ENCODE measurements around the gene MOGAT3.
A peak's percentile ranks its signal among the peaks of the same experiment; 100 is the strongest.

Gene MOGAT3

DNA sequence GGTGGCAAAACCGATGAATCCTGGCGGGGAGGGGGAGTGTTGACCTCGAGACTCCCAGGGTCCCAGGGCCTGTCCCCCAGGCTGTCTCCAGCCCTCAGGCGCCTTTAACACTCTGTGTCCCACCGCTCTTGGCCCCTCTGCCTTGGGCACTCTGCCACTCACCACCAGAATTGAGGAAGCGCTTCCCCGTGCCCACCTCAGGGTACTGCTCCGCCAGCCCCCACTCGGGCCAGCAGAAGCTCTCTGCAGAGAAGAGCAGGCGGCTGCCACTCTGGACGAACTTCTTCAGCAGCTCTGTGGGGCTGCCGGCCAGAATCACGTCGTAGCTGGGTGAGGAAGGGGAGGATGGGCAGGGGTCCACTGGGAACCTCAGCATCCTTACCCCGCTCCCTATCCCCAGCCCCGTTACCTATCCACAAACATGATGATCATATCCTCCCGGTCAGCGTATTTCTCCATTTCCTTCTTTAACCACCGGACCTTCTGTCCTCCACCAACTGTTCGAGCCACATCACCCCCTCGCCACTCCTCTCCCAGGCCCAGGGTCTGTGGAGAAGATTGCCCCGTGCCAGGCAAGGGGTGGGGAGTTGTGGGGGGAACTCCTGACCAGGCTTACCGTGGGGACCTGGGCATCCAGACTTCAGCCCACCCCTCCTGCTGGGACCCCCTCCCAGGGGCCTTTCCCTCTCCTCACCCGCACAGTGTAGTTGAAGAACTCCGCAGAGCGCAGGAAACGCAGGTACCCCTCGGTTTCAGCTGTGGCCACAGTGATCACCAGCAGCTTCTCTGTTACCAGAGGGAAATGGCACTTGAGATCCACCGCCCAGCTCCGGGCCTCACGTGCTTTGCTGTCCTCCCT, 15.4 kb upstream of the MOGAT3 start:
- Histone ChIP-seq H3K9me3 (ENCODE audit: control extremely low read depth in 1 of 5, control insufficient read depth in 4 of 5, insufficient read depth in 2 of 5, low read depth in 1 of 5, low read length in 4 of 5) (no peaks in the 10 kb centered on the region), H3K27me3 (replicated peaks in 2 of 5; ENCODE audit: control insufficient read depth in 4 of 5, insufficient read depth in 5 of 5, low read length in 4 of 5) (no peaks in the 10 kb centered on the region), H3K4me1 (ENCODE audit: control extremely low read depth in 1 of 4, control insufficient read depth in 4 of 4, insufficient read depth in 4 of 4, low read length in 3 of 4) (peaks cover 3 to 29% (median 25%) of the 10 kb centered on the region in 4 experiments), H3K4me3 (ENCODE audit: control insufficient read depth in 1 of 7, extremely low read depth in 1 of 7, insufficient read depth in 4 of 7, low read depth in 2 of 7, low read length in 6 of 7) (peak overlapping the region; percentile 13 to 98 (median 94)), H3K27ac (ENCODE audit: insufficient read depth in 1 of 2, low read depth in 1 of 2, low read length in 2 of 2, poor library complexity in 1 of 2, severe bottlenecking in 2 of 2) (peak overlapping the region in 1 of 2 experiments; percentile 94), H3K36me3 (ENCODE audit: control insufficient read depth in 4 of 4, insufficient read depth in 4 of 4, low read length in 3 of 4) (peaks cover 2 to 27% (median 15%) of the 10 kb centered on the region in 4 experiments)
- ChIA-PET CTCF (interaction anchor here (0.6 to 5.5 kb wide), 10 partner anchors 9 to 1051 kb away, joined by 3 to 57 read pairs (median 4); partner anchors contain the start of gene FIS1), POLR2A (interaction anchor here (0.6 to 2.0 kb wide), 2 partner anchors 90 to 121 kb away, joined by 3 to 7 read pairs; no protein-coding TSS in a partner anchor)
- WGBS (ENCODE audit: insufficient coverage), result 71% methylated on average over 20 of the region's 31 CpGs
- peak in 1 of 3 donors; percentile 19 for DNase-seq

GRCh38 chr7:101212014-101212413, 11.2 kb upstream of the MOGAT3 start:
- ChIA-PET POLR2A (no interaction called here), CTCF (interaction anchor here (0.6 to 1.6 kb wide), 2 partner anchors 10 to 66 kb away, joined by 3 to 6 read pairs; no protein-coding TSS in a partner anchor)
- Histone ChIP-seq H3K27me3 (replicated peaks in 2 of 5; ENCODE audit: control insufficient read depth in 4 of 5, insufficient read depth in 5 of 5, low read length in 4 of 5) (no peaks in the 10 kb centered on the region), H3K4me1 (ENCODE audit: control extremely low read depth in 1 of 4, control insufficient read depth in 4 of 4, insufficient read depth in 4 of 4, low read length in 3 of 4) (peaks cover 0 to 12% (median 10%) of the 10 kb centered on the region in 4 experiments), H3K36me3 (ENCODE audit: control insufficient read depth in 4 of 4, insufficient read depth in 4 of 4, low read length in 3 of 4) (peaks cover 2 to 55% (median 27%) of the 10 kb centered on the region in 4 experiments), H3K4me3 (ENCODE audit: control insufficient read depth in 1 of 7, extremely low read depth in 1 of 7, insufficient read depth in 4 of 7, low read depth in 2 of 7, low read length in 6 of 7) (no peak overlapping the region), H3K27ac (ENCODE audit: insufficient read depth in 1 of 2, low read depth in 1 of 2, low read length in 2 of 2, poor library complexity in 1 of 2, severe bottlenecking in 2 of 2) (no peak overlapping the region), H3K9me3 (ENCODE audit: control extremely low read depth in 1 of 5, control insufficient read depth in 4 of 5, insufficient read depth in 2 of 5, low read depth in 1 of 5, low read length in 4 of 5) (no peaks in the 10 kb centered on the region)
- no peak for DNase-seq
- 100% methylated on average over 4 of the region's 8 CpGs for WGBS (ENCODE audit: insufficient coverage)

DNA sequence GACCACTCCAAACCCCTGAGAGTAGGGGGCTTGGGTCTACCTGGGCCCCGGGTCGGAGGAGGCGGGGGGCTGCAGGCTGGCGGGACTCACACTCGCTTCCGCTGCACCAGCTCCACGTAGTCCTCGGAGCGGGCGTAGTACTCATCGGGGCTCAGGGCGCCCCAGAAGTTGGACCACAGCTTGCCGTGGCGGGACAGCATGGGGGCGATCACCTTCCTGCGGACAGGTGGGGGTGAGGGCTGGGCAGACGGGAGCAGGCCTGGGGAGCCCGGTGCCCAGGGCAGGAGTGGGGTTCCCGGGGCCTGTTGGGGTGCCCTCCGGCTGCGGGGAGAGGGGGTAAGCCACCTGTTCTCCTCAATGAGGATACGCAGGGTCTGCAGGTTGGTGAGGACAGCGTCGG, 10.7 kb upstream of the MOGAT3 start:
- Histone ChIP-seq H3K9me3 (ENCODE audit: control extremely low read depth in 1 of 5, control insufficient read depth in 4 of 5, insufficient read depth in 2 of 5, low read depth in 1 of 5, low read length in 4 of 5) (no peaks in the 10 kb centered on the region), H3K27ac (ENCODE audit: insufficient read depth in 1 of 2, low read depth in 1 of 2, low read length in 2 of 2, poor library complexity in 1 of 2, severe bottlenecking in 2 of 2) (no peak overlapping the region), H3K4me1 (ENCODE audit: control extremely low read depth in 1 of 4, control insufficient read depth in 4 of 4, insufficient read depth in 4 of 4, low read length in 3 of 4) (peaks cover 0 to 7% (median 5%) of the 10 kb centered on the region in 4 experiments), H3K4me3 (ENCODE audit: control insufficient read depth in 1 of 7, extremely low read depth in 1 of 7, insufficient read depth in 4 of 7, low read depth in 2 of 7, low read length in 6 of 7) (no peak overlapping the region), H3K36me3 (ENCODE audit: control insufficient read depth in 4 of 4, insufficient read depth in 4 of 4, low read length in 3 of 4) (peaks cover 2 to 57% (median 28%) of the 10 kb centered on the region in 4 experiments), H3K27me3 (replicated peaks in 2 of 5; ENCODE audit: control insufficient read depth in 4 of 5, insufficient read depth in 5 of 5, low read length in 4 of 5) (no peaks in the 10 kb centered on the region)
- POLR2A ChIA-PET, result no interaction called here
- no peak for DNase-seq
- 97% methylated on average over 23 of the region's 24 CpGs for WGBS (ENCODE audit: insufficient coverage)
- CTCF ChIA-PET, result interaction anchor here (0.6 to 1.6 kb wide), 2 partner anchors 9 to 67 kb away, joined by 3 to 6 read pairs; no protein-coding TSS in a partner anchor

DNA sequence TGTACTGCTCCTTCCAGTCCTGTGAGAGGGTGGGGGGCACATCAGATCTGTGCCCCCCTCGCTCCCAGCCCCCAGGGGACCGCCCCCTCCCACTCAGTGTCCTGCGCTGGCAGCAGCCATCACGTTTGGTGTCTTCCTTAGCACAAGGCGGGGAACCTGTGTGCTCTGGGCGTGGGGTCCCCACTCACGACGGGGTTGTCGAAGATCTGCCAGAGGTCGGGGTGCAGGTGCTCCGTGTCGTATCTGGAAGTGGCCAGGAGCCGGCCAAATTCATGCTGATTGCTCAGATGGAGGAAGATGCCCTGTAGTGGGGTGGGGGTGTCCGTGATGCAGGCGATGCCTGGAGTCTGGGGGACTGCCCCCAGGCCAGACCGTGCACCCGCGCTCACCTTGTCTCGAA, 9.3 kb upstream of the MOGAT3 start:
- H3K36me3 ChIP-seq (ENCODE audit: control insufficient read depth in 4 of 4, insufficient read depth in 4 of 4, low read length in 3 of 4), result peaks cover 2 to 61% (median 31%) of the 10 kb centered on the region in 4 experiments
- H3K27me3 ChIP-seq (replicated peaks in 2 of 5; ENCODE audit: control insufficient read depth in 4 of 5, insufficient read depth in 5 of 5, low read length in 4 of 5), result no peaks in the 10 kb centered on the region
- H3K4me1 ChIP-seq (ENCODE audit: control extremely low read depth in 1 of 4, control insufficient read depth in 4 of 4, insufficient read depth in 4 of 4, low read length in 3 of 4), result no peaks in the 10 kb centered on the region
- no peak for DNase-seq
- WGBS (ENCODE audit: insufficient coverage), result 98% methylated on average over 16 of the region's 19 CpGs
- POLR2A ChIA-PET, result no interaction called here
- CTCF ChIA-PET, result no interaction called here
- no peaks in the 10 kb centered on the region for H3K9me3 ChIP-seq (ENCODE audit: control extremely low read depth in 1 of 5, control insufficient read depth in 4 of 5, insufficient read depth in 2 of 5, low read depth in 1 of 5, low read length in 4 of 5)
- no peak overlapping the region for H3K4me3 ChIP-seq (ENCODE audit: control insufficient read depth in 1 of 7, extremely low read depth in 1 of 7, insufficient read depth in 4 of 7, low read depth in 2 of 7, low read length in 6 of 7)
- H3K27ac ChIP-seq (ENCODE audit: insufficient read depth in 1 of 2, low read depth in 1 of 2, low read length in 2 of 2, poor library complexity in 1 of 2, severe bottlenecking in 2 of 2), result no peak overlapping the region

DNA sequence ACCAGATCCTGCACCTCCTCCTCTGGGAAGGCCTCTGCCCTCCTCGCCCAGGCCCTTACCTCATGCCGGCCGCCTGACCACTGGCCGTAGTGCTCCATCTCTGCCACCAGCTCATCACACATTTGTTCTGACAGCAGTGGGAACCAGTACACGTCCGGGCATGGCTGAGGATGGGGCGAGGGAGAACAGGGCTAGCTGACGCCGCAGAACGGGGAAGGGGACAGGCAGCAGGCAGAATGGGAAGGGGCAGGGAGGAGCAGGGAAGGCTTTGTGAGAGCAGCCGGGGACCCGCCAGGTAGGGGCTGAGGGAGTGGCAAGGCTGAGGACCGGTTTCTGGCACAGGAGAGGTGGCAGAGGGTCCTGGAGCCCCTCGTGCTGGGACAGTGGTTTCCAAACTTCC, 8.0 kb upstream of the MOGAT3 start:
- Histone ChIP-seq H3K27me3 (replicated peaks in 2 of 5; ENCODE audit: control insufficient read depth in 4 of 5, insufficient read depth in 5 of 5, low read length in 4 of 5) (peaks cover 0 to 9% (median 0%) of the 10 kb centered on the region in 5 experiments), H3K4me1 (ENCODE audit: control extremely low read depth in 1 of 4, control insufficient read depth in 4 of 4, insufficient read depth in 4 of 4, low read length in 3 of 4) (no peaks in the 10 kb centered on the region), H3K9me3 (ENCODE audit: control extremely low read depth in 1 of 5, control insufficient read depth in 4 of 5, insufficient read depth in 2 of 5, low read depth in 1 of 5, low read length in 4 of 5) (no peaks in the 10 kb centered on the region), H3K36me3 (ENCODE audit: control insufficient read depth in 4 of 4, insufficient read depth in 4 of 4, low read length in 3 of 4) (peaks cover 0 to 54% (median 26%) of the 10 kb centered on the region in 4 experiments), H3K27ac (ENCODE audit: insufficient read depth in 1 of 2, low read depth in 1 of 2, low read length in 2 of 2, poor library complexity in 1 of 2, severe bottlenecking in 2 of 2) (no peak overlapping the region), H3K4me3 (ENCODE audit: control insufficient read depth in 1 of 7, extremely low read depth in 1 of 7, insufficient read depth in 4 of 7, low read depth in 2 of 7, low read length in 6 of 7) (no peak overlapping the region)
- ChIA-PET CTCF (interaction anchor here (0.6 kb wide), 1 partner anchor 593 kb away, joined by 3 read pairs; no protein-coding TSS in a partner anchor), POLR2A (no interaction called here)
- WGBS (ENCODE audit: insufficient coverage), result 97% methylated on average over 14 of the region's 14 CpGs
- DNase-seq, result no peak

DNA sequence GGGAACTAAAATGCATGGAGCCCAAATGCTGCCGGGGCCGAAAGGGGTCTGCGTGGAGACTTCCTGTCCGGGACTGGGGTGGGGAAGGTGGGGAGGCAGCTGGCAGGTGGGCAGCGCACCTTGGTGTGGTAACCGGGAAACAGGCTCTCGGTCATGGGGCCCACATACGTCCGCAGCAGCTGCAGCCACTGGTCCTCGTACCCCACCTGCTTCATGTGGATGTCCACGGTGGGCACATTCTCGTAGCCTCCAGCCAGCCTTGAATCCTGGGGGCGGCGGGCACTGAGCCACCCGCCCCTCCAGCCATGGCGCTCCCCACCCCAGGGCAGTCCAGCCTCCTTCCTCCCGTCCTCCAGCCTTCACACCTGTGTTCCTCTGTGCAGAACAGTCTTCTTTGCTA, 6.6 kb upstream of the MOGAT3 start:
- 93% methylated on average over 17 of the region's 17 CpGs for WGBS (ENCODE audit: insufficient coverage)
- no peak for DNase-seq
- H3K27ac ChIP-seq (ENCODE audit: insufficient read depth in 1 of 2, low read depth in 1 of 2, low read length in 2 of 2, poor library complexity in 1 of 2, severe bottlenecking in 2 of 2), result no peak overlapping the region
- no peaks in the 10 kb centered on the region for H3K9me3 ChIP-seq (ENCODE audit: control extremely low read depth in 1 of 5, control insufficient read depth in 4 of 5, insufficient read depth in 2 of 5, low read depth in 1 of 5, low read length in 4 of 5)
- no peaks in the 10 kb centered on the region for H3K4me1 ChIP-seq (ENCODE audit: control extremely low read depth in 1 of 4, control insufficient read depth in 4 of 4, insufficient read depth in 4 of 4, low read length in 3 of 4)
- no peak overlapping the region for H3K4me3 ChIP-seq (ENCODE audit: control insufficient read depth in 1 of 7, extremely low read depth in 1 of 7, insufficient read depth in 4 of 7, low read depth in 2 of 7, low read length in 6 of 7)
- H3K36me3 ChIP-seq (ENCODE audit: control insufficient read depth in 4 of 4, insufficient read depth in 4 of 4, low read length in 3 of 4), result peaks cover 0 to 47% (median 25%) of the 10 kb centered on the region in 4 experiments
- CTCF ChIA-PET, result interaction anchor here (0.8 to 1.5 kb wide), 4 partner anchors 13 to 63 kb away, joined by 3 to 5 read pairs (median 3); no protein-coding TSS in a partner anchor
- POLR2A ChIA-PET, result no interaction called here
- H3K27me3 ChIP-seq (replicated peaks in 2 of 5; ENCODE audit: control insufficient read depth in 4 of 5, insufficient read depth in 5 of 5, low read length in 4 of 5), result peaks cover 0 to 23% (median 8%) of the 10 kb centered on the region in 5 experiments

DNA sequence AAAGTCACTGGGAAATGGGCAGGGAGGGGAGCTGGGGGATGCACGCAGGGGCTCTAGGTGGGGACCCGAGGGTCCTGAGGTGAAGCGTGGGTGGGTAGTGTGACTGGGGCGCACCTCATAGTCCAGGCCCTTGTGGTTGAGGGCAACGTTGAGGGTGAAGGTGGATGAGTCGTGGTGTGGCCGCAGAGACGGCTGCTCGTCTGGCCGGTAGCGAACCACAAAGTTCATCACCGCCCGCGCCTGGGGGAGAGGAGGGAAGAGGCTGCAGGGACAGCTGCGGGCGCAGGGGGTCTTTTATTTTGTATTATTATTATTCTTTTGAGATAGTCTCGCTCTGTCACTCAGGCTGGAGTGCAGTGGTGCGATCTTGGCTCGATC, 5.8 kb upstream of the MOGAT3 start:
- H3K4me1 ChIP-seq (ENCODE audit: control extremely low read depth in 1 of 4, control insufficient read depth in 4 of 4, insufficient read depth in 4 of 4, low read length in 3 of 4), result peaks cover 0 to 6% (median 5%) of the 10 kb centered on the region in 4 experiments
- POLR2A ChIA-PET, result no interaction called here
- H3K27ac ChIP-seq (ENCODE audit: insufficient read depth in 1 of 2, low read depth in 1 of 2, low read length in 2 of 2, poor library complexity in 1 of 2, severe bottlenecking in 2 of 2), result no peak overlapping the region
- peaks cover 0 to 31% (median 14%) of the 10 kb centered on the region in 5 experiments for H3K27me3 ChIP-seq (replicated peaks in 2 of 5; ENCODE audit: control insufficient read depth in 4 of 5, insufficient read depth in 5 of 5, low read length in 4 of 5)
- CTCF ChIA-PET, result interaction anchor here (0.8 to 1.5 kb wide), 2 partner anchors 12 to 14 kb away, joined by 3 to 5 read pairs; no protein-coding TSS in a partner anchor
- WGBS (ENCODE audit: insufficient coverage), result 94% methylated on average over 13 of the region's 19 CpGs
- no peak overlapping the region for H3K4me3 ChIP-seq (ENCODE audit: control insufficient read depth in 1 of 7, extremely low read depth in 1 of 7, insufficient read depth in 4 of 7, low read depth in 2 of 7, low read length in 6 of 7)
- no peak for DNase-seq
- H3K36me3 ChIP-seq (ENCODE audit: control insufficient read depth in 4 of 4, insufficient read depth in 4 of 4, low read length in 3 of 4), result peaks cover 0 to 42% (median 21%) of the 10 kb centered on the region in 4 experiments
- no peaks in the 10 kb centered on the region for H3K9me3 ChIP-seq (ENCODE audit: control extremely low read depth in 1 of 5, control insufficient read depth in 4 of 5, insufficient read depth in 2 of 5, low read depth in 1 of 5, low read length in 4 of 5)

Data from common myeloid progenitor, CD34-positive (primary cell).